ENCODE data around the gene HBZ.

DNA sequence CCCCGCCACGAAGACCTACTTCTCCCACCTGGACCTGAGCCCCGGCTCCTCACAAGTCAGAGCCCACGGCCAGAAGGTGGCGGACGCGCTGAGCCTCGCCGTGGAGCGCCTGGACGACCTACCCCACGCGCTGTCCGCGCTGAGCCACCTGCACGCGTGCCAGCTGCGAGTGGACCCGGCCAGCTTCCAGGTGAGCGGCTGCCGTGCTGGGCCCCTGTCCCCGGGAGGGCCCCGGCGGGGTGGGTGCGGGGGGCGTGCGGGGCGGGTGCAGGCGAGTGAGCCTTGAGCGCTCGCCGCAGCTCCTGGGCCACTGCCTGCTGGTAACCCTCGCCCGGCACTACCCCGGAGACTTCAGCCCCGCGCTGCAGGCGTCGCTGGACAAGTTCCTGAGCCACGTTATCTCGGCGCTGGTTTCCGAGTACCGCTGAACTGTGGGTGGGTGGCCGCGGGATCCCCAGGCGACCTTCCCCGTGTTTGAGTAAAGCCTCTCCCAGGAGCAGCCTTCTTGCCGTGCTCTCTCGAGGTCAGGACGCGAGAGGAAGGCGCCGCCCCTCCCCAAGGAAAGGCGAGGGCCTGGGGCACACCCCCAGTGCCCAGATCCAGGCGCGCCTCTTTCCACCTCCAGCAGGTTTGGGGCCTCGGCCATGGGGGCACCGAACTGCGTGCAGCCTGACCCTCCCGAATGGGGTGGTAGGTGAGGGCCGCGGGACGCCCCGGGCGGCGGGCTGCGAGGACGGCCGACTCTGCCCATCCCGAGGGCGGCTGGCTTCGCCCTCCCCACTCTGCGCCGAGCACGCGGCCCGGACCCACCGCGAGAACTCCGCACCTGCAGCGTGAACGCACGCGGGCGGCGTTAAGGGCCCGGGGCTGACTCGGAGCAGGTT, 28.5 kb downstream of the HBZ start:
- TF ChIP-seq EZH2phosphoT487 (IDR thresholded peaks at IDR 0.05; ENCODE audit: borderline replicate concordance, low read depth, low read length) = no peak
- TF ChIP-seq, protein P1, sequence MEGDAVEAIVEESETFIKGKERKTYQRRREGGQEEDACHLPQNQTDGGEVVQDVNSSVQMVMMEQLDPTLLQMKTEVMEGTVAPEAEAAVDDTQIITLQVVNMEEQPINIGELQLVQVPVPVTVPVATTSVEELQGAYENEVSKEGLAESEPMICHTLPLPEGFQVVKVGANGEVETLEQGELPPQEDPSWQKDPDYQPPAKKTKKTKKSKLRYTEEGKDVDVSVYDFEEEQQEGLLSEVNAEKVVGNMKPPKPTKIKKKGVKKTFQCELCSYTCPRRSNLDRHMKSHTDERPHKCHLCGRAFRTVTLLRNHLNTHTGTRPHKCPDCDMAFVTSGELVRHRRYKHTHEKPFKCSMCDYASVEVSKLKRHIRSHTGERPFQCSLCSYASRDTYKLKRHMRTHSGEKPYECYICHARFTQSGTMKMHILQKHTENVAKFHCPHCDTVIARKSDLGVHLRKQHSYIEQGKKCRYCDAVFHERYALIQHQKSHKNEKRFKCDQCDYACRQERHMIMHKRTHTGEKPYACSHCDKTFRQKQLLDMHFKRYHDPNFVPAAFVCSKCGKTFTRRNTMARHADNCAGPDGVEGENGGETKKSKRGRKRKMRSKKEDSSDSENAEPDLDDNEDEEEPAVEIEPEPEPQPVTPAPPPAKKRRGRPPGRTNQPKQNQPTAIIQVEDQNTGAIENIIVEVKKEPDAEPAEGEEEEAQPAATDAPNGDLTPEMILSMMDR (conservative IDR thresholded peaks at IDR 0.05; ENCODE audit: low read length) = no peak

Measured in OCI-LY7 (cell line).